DMS53 treated with DMSO at 0.1 percent for 48 hours (cell line): ENCODE results near the gene TSC22D4.
"Not testable (repeated sequence)": the region's sequence is repeated elsewhere in the genome, so short reads cannot be mapped to it uniquely, and the experiment has no call there.

ENCODE experiments used
- DNase-seq: peaks from one replicate; lab custom pipeline; 2025; ENCODE audit not compliant: unreplicated experiment; lab: John Stamatoyannopoulos, UW

The TSC22D4 gene

GRCh38 chr7:100447363-100447762 lies 31.7 kb downstream of the TSC22D4 start:
- DNase-seq, result not testable (repeated sequence)

GRCh38 chr7:100446040-100446439 lies 33.0 kb downstream of the TSC22D4 start:
- no peak for DNase-seq

GRCh38 chr7:100444311-100445278 lies 34.4 kb downstream of the TSC22D4 start:
- peak; percentile 38 for DNase-seq

GRCh38 chr7:100443096-100443840 lies 35.7 kb downstream of the TSC22D4 start:
- no peak for DNase-seq

- no peak for DNase-seq
Measured at GRCh38 chr7:100441641-100442535, 37.1 kb downstream of the TSC22D4 start.

GRCh38 chr7:100439244-100439643 lies 39.8 kb downstream of the TSC22D4 start:
- DNase-seq, result not testable (repeated sequence)

- DNase-seq, result not testable (repeated sequence)
Measured at GRCh38 chr7:100438731-100439130, 40.3 kb downstream of the TSC22D4 start.

GRCh38 chr7:100438172-100438571 lies 40.8 kb downstream of the TSC22D4 start:
- no peak for DNase-seq

- DNase-seq, result no peak
Measured at GRCh38 chr7:100437150-100438100, 41.6 kb downstream of the TSC22D4 start.

- peak; percentile 33 for DNase-seq
Measured at GRCh38 chr7:100435401-100436304, 43.4 kb downstream of the TSC22D4 start.

- no peak for DNase-seq
Measured at GRCh38 chr7:100434297-100435144, 44.5 kb downstream of the TSC22D4 start.

- no peak for DNase-seq
Measured at GRCh38 chr7:100433592-100434296, 45.3 kb downstream of the TSC22D4 start.

GRCh38 chr7:100433276-100433591 lies 45.8 kb downstream of the TSC22D4 start:
- DNase-seq, result no peak

- DNase-seq, result no peak
Measured at GRCh38 chr7:100432621-100433275, 46.3 kb downstream of the TSC22D4 start.

GRCh38 chr7:100432053-100432452 lies 47.0 kb downstream of the TSC22D4 start:
- no peak for DNase-seq

- no peak for DNase-seq
Measured at GRCh38 chr7:100431286-100431735, 47.7 kb downstream of the TSC22D4 start.
